ENCODE results near the gene LIM2.

DNA sequence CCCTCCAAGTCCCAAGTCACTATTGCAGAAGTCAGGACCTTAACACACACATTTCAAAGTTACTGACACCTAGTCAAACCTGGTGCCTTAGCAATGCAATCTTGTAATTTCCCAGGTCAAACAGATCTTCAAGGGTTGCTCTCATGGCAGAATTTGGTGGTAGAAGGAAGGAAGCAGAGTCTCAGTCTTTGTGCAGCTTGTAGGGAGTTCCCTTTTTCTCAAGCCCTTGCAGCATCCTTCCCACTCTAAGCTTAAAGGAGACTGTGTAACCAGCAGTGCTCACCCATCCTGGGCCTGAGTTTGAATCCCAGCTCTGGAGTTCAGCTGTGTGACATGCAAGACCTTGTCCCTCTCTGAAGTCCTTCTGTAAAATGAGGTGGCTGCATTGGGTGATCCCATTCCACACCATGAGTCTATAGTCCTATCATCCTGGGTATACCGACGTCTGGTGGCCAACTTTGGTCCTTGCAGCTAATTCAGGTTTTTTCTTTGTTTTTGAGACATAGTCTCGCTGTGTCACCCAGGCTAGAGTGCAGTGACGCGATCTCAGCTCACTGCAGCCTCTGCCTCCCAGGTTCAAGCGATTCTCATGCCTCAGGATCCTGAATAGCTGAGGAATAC, 19.8 kb upstream of the LIM2 start:
- TF ChIP-seq POLR2A (IDR thresholded peaks at IDR 0.05), result no peak
- TF ChIP-seq, protein P1, sequence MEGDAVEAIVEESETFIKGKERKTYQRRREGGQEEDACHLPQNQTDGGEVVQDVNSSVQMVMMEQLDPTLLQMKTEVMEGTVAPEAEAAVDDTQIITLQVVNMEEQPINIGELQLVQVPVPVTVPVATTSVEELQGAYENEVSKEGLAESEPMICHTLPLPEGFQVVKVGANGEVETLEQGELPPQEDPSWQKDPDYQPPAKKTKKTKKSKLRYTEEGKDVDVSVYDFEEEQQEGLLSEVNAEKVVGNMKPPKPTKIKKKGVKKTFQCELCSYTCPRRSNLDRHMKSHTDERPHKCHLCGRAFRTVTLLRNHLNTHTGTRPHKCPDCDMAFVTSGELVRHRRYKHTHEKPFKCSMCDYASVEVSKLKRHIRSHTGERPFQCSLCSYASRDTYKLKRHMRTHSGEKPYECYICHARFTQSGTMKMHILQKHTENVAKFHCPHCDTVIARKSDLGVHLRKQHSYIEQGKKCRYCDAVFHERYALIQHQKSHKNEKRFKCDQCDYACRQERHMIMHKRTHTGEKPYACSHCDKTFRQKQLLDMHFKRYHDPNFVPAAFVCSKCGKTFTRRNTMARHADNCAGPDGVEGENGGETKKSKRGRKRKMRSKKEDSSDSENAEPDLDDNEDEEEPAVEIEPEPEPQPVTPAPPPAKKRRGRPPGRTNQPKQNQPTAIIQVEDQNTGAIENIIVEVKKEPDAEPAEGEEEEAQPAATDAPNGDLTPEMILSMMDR (IDR thresholded peaks at IDR 0.05), result no peak
- no peak for TF ChIP-seq POLR2AphosphoS5 (IDR thresholded peaks at IDR 0.05; ENCODE audit: insufficient read depth in 1 of 2, low read depth in 1 of 2)

Measured in vagina (tissue), 2 donors.